ENCODE data around the gene PSMB10. TPM values are rescaled to one million over a fixed set of nuclear protein-coding genes. Genes with fewer than 3 reads are reported as not detected.

The PSMB10 gene

DNA sequence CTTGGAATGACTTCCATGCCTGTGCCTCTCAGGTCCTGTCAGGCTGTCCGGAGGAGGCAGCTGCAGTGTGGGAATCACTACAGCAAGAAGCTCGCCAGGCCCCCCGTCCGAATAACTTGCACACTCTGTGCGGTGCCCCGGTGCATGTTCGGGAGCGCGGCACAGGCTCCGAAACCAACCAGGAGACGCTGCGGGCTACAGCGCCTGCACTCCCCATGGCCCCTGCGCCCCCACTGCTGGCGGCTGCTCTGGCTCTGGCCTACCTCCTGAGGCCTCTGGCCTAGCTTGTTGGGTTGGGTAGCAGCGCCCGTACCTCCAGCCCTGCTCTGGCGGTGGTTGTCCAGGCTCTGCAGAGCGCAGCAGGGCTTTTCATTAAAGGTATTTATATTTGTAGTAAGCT is 50.7 kb downstream of the PSMB10 start:
- Histone ChIP-seq H3K27ac (replicated peaks; ENCODE audit: low read length) (no peak overlapping the region), H4K91ac (ENCODE audit: low read depth, low read length, poor library complexity) (no peak overlapping the region), H3K18ac (ENCODE audit: low read length) (no peak overlapping the region), H4K8ac (ENCODE audit: low read depth, low read length) (no peak overlapping the region), H2AK5ac (ENCODE audit: low read depth, low read length) (peak overlapping the region; percentile 14), H3K79me1 (ENCODE audit: low read depth, low read length) (peaks cover 2% of the 10 kb centered on the region), H3K9ac (ENCODE audit: low read depth, low read length, poor library complexity) (peak overlapping the region; percentile 4), H3K4ac (ENCODE audit: low read length) (no peak overlapping the region), H2BK120ac (ENCODE audit: low read depth, low read length) (no peak overlapping the region), H3K14ac (ENCODE audit: low read length) (no peak overlapping the region), H2BK15ac (ENCODE audit: low read length) (no peak overlapping the region), H3K23ac (ENCODE audit: low read depth, low read length, poor library complexity) (no peak overlapping the region), H3K9me3 (replicated peaks in 1 of 2; ENCODE audit: control insufficient read depth in 2 of 2, insufficient read depth in 1 of 2, low read depth in 1 of 2, low read length in 2 of 2) (peaks cover 0 to 1% of the 10 kb centered on the region in 2 donors), H3K4me2 (ENCODE audit: insufficient read depth, low read length, poor library complexity, severe bottlenecking) (no peak overlapping the region), H3K4me1 (ENCODE audit: control insufficient read depth in 2 of 2, insufficient read depth in 1 of 2, low read depth in 1 of 2, low read length in 2 of 2) (peaks cover 0 to 3% of the 10 kb centered on the region in 2 donors), H3K27me3 (ENCODE audit: control insufficient read depth in 3 of 3, insufficient read depth in 3 of 3, low read depth in 1 of 3, low read length in 3 of 3) (no peaks in the 10 kb centered on the region), H2AFZ (ENCODE audit: low read length) (no peak overlapping the region), H2BK12ac (ENCODE audit: low read length) (no peak overlapping the region), H3K36me3 (replicated peaks in 1 of 2; ENCODE audit: control insufficient read depth in 2 of 2, insufficient read depth in 2 of 2, low read length in 2 of 2) (peaks cover 28 to 41% of the 10 kb centered on the region in 2 donors), H3K4me3 (ENCODE audit: low read length in 2 of 2) (no peak overlapping the region), H2BK5ac (ENCODE audit: low read length) (peak overlapping the region; percentile 29)
- no CpG with 5 or more reads among the region's 19 CpGs for WGBS, 2 donors (ENCODE audit: extremely low coverage in 2 of 2, insufficient read length in 2 of 2, insufficient replicate concordance in 1 of 2)
- no peak for DNase-seq (ENCODE audit: low spot score)

DNA sequence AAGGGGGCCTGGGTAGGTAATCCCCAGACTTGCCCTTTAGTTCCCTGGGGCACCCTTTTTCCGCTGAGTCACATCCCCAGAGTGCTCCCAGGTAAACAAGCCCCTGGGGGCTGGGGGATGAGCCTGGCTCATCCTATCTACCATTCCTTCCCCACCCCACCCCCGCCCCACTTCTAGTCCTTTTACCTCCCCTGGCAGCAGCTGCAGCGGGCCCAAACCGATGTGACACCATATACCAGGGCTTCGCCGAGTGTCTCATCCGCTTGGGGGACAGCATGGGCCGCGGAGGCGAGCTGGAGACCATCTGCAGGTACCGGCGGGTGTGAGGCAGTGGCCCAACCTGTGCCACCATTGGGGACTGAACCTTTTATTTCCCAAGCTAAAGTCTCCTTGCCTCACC is 51.1 kb downstream of the PSMB10 start:
- no CpG with 5 or more reads among the region's 12 CpGs for WGBS, 2 donors (ENCODE audit: extremely low coverage in 2 of 2, insufficient read length in 2 of 2, insufficient replicate concordance in 1 of 2)
- H3K4me2 ChIP-seq (ENCODE audit: insufficient read depth, low read length, poor library complexity, severe bottlenecking), result no peak overlapping the region
- no peak overlapping the region for H3K23ac ChIP-seq (ENCODE audit: low read depth, low read length, poor library complexity)
- H4K91ac ChIP-seq (ENCODE audit: low read depth, low read length, poor library complexity), result no peak overlapping the region
- no peak overlapping the region for H3K18ac ChIP-seq (ENCODE audit: low read length)
- no peak overlapping the region for H3K27ac ChIP-seq (replicated peaks; ENCODE audit: low read length)
- H3K4me1 ChIP-seq (ENCODE audit: control insufficient read depth in 2 of 2, insufficient read depth in 1 of 2, low read depth in 1 of 2, low read length in 2 of 2), result peaks cover 0 to 3% of the 10 kb centered on the region in 2 donors
- H3K14ac ChIP-seq (ENCODE audit: low read length), result no peak overlapping the region
- H3K36me3 ChIP-seq (replicated peaks in 1 of 2; ENCODE audit: control insufficient read depth in 2 of 2, insufficient read depth in 2 of 2, low read length in 2 of 2), result peaks cover 33 to 45% of the 10 kb centered on the region in 2 donors
- no peak for DNase-seq (ENCODE audit: low spot score)
- no peak overlapping the region for H4K8ac ChIP-seq (ENCODE audit: low read depth, low read length)
- no peak overlapping the region for H2AFZ ChIP-seq (ENCODE audit: low read length)
- no peak overlapping the region for H2BK12ac ChIP-seq (ENCODE audit: low read length)
- H3K9me3 ChIP-seq (replicated peaks in 1 of 2; ENCODE audit: control insufficient read depth in 2 of 2, insufficient read depth in 1 of 2, low read depth in 1 of 2, low read length in 2 of 2), result peaks cover 0 to 1% of the 10 kb centered on the region in 2 donors
- H3K4me3 ChIP-seq (ENCODE audit: low read length in 2 of 2), result no peak overlapping the region
- peaks cover 2% of the 10 kb centered on the region for H3K79me1 ChIP-seq (ENCODE audit: low read depth, low read length)
- no peak overlapping the region for H2BK15ac ChIP-seq (ENCODE audit: low read length)
- no peak overlapping the region for H2BK5ac ChIP-seq (ENCODE audit: low read length)
- H3K27me3 ChIP-seq (ENCODE audit: control insufficient read depth in 3 of 3, insufficient read depth in 3 of 3, low read depth in 1 of 3, low read length in 3 of 3), result no peaks in the 10 kb centered on the region
- H2AK5ac ChIP-seq (ENCODE audit: low read depth, low read length), result peak overlapping the region; percentile 14
- no peak overlapping the region for H2BK120ac ChIP-seq (ENCODE audit: low read depth, low read length)
- peak overlapping the region; percentile 4 for H3K9ac ChIP-seq (ENCODE audit: low read depth, low read length, poor library complexity)
- H3K4ac ChIP-seq (ENCODE audit: low read length), result no peak overlapping the region

GRCh38 chr16:67884684-67885083 is 52.0 kb downstream of the PSMB10 start, which contains the start of gene NRN1L:
Gene NRN1L, plus strand, starts transcription at chr16:67884885. Its CDS starts 19 bp downstream, at chr16:67884904.
- Histone ChIP-seq H3K9ac (ENCODE audit: low read depth, low read length, poor library complexity) (peak within 1 kb of the TSS; percentile 80), H3K4me3 (ENCODE audit: low read length in 2 of 2) (no peak within 1 kb of the TSS), H2BK12ac (ENCODE audit: low read length) (no peak within 1 kb of the TSS), H3K4ac (ENCODE audit: low read length) (no peak within 1 kb of the TSS), H2BK120ac (ENCODE audit: low read depth, low read length) (no peak within 1 kb of the TSS), H3K4me2 (ENCODE audit: insufficient read depth, low read length, poor library complexity, severe bottlenecking) (peak within 1 kb of the TSS; percentile 43), H2AK5ac (ENCODE audit: low read depth, low read length) (peak within 1 kb of the TSS; percentile 14), H2BK15ac (ENCODE audit: low read length) (no peak within 1 kb of the TSS), H3K9me3 (replicated peaks in 1 of 2; ENCODE audit: control insufficient read depth in 2 of 2, insufficient read depth in 1 of 2, low read depth in 1 of 2, low read length in 2 of 2) (peaks cover 0 to 1% of the 10 kb centered on the region in 2 donors), H3K36me3 (replicated peaks in 1 of 2; ENCODE audit: control insufficient read depth in 2 of 2, insufficient read depth in 2 of 2, low read length in 2 of 2) (peaks cover 40 to 54% of the 10 kb centered on the region in 2 donors), H3K18ac (ENCODE audit: low read length) (peak within 1 kb of the TSS; percentile 12), H4K8ac (ENCODE audit: low read depth, low read length) (no peak within 1 kb of the TSS), H3K4me1 (ENCODE audit: control insufficient read depth in 2 of 2, insufficient read depth in 1 of 2, low read depth in 1 of 2, low read length in 2 of 2) (peaks cover 0 to 3% of the 10 kb centered on the region in 2 donors), H4K91ac (ENCODE audit: low read depth, low read length, poor library complexity) (no peak within 1 kb of the TSS), H2BK5ac (ENCODE audit: low read length) (no peak within 1 kb of the TSS), H3K14ac (ENCODE audit: low read length) (peak within 1 kb of the TSS; percentile 63), H3K79me1 (ENCODE audit: low read depth, low read length) (peaks cover 5% of the 10 kb centered on the region), H3K23ac (ENCODE audit: low read depth, low read length, poor library complexity) (peak within 1 kb of the TSS; percentile 92), H3K27me3 (ENCODE audit: control insufficient read depth in 3 of 3, insufficient read depth in 3 of 3, low read depth in 1 of 3, low read length in 3 of 3) (no peaks in the 10 kb centered on the region), H3K27ac (replicated peaks; ENCODE audit: low read length) (peak within 1 kb of the TSS; percentile 42), H2AFZ (ENCODE audit: low read length) (no peak within 1 kb of the TSS)
- no CpG with 5 or more reads among the region's 22 CpGs for WGBS, 2 donors (ENCODE audit: extremely low coverage in 2 of 2, insufficient read length in 2 of 2, insufficient replicate concordance in 1 of 2)
- peak; percentile 75 for DNase-seq (ENCODE audit: low spot score)

Small RNA genes within 50 kb of the gene (small RNA-seq; reads per million reads assigned to genes)
- gene NRN1L (ENCODE audit: insufficient read depth), result not detected

Measured in neuronal stem cell (in vitro differentiated cells).